Right atrium auricular region (tissue), 2 donors: ENCODE results near the gene EML6. TPM values are rescaled to one million over a fixed set of nuclear protein-coding genes. Genes with fewer than 3 reads are reported as not detected.

Experiments
- DNase-seq: peaks from one replicate; pipeline ENCODE4 v3.0.0-alpha.2; 2019; ENCODE audit warnings: low spot score
- H3K27ac ChIP-seq, 2 donors: fragments of 200-600 bp; sonication (generic); 1 replicate in 1 of 2; 2 replicates in 1 of 2; pipeline ENCODE4 v1.5.1; 2016 to 2019
- H3K27me3 ChIP-seq, 2 donors: fragments of 200-600 bp; sonication (generic); one replicate each; pipeline versions ENCODE4 v1.5.1 to v1.6.0; 2017 to 2019
- H3K36me3 ChIP-seq: fragments of 200-600 bp; sonication (generic); one replicate; pipeline ENCODE4 v1.5.1; 2016
- H3K4me1 ChIP-seq, 2 donors: fragments of 200-600 bp; sonication (generic); one replicate each; pipeline versions ENCODE4 v1.5.1 to v1.6.0; 2017 to 2019
- H3K4me3 ChIP-seq, 2 donors: fragments of 200-600 bp; sonication (generic); 1 replicate in 1 of 2; 2 replicates in 1 of 2; pipeline ENCODE4 v1.5.1; 2017 to 2019; ENCODE audit warnings: mild to moderate bottlenecking in 1 of 2, moderate library complexity in 1 of 2
- H3K9me3 ChIP-seq, 2 donors: fragments of 200-600 bp; sonication (generic); one replicate each; pipeline ENCODE4 v1.5.1; 2019
- total RNA-seq, 2 donors: library from RNA; depleted of rRNA; stranded (reverse); fragments of >200 nt; gene quantifications; one replicate each; pipeline ENCODE4 v1.1.0, GENCODE V29; 2016
- TF ChIP-seq, protein P1 (sequence below), 2 donors: fragments of 200-600 bp; sonication (generic); IDR thresholded peaks; one replicate each; pipeline ENCODE4 v1.5.1; 2019; ENCODE audit warnings: antibody characterized with exemption in 2 of 2

The EML6 gene
- total RNA-seq, 2 donors from 2014 or later: 1.1 to 1.2 TPM

DNA sequence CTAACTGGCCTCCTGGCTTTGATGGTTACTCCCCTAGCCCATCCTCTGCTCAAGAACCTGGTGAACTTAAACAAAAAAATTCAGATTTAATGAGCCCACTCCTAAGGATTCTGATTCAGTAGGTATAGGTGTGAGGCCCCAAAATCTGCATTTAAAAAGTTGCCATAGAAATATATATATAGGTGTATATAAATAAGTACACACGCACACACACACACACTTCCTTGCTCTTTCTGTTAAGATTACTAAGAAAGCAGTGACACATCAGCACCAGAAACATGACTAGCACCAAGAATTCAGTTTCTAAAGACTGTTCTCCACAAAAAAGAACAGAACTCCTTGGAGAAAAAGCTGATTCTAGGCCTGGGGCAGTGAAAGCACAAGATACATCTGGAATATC lies 17.8 kb downstream of the EML6 start:
- Histone ChIP-seq H3K27me3 (no peaks in the 10 kb centered on the region), H3K4me3 (no peak overlapping the region), H3K27ac (no peak overlapping the region), H3K9me3 (no peaks in the 10 kb centered on the region), H3K4me1 (no peaks in the 10 kb centered on the region), H3K36me3 (no peaks in the 10 kb centered on the region)
- no peak for DNase-seq
- TF ChIP-seq, protein P1, sequence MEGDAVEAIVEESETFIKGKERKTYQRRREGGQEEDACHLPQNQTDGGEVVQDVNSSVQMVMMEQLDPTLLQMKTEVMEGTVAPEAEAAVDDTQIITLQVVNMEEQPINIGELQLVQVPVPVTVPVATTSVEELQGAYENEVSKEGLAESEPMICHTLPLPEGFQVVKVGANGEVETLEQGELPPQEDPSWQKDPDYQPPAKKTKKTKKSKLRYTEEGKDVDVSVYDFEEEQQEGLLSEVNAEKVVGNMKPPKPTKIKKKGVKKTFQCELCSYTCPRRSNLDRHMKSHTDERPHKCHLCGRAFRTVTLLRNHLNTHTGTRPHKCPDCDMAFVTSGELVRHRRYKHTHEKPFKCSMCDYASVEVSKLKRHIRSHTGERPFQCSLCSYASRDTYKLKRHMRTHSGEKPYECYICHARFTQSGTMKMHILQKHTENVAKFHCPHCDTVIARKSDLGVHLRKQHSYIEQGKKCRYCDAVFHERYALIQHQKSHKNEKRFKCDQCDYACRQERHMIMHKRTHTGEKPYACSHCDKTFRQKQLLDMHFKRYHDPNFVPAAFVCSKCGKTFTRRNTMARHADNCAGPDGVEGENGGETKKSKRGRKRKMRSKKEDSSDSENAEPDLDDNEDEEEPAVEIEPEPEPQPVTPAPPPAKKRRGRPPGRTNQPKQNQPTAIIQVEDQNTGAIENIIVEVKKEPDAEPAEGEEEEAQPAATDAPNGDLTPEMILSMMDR (IDR thresholded peaks at IDR 0.05): no peak

DNA sequence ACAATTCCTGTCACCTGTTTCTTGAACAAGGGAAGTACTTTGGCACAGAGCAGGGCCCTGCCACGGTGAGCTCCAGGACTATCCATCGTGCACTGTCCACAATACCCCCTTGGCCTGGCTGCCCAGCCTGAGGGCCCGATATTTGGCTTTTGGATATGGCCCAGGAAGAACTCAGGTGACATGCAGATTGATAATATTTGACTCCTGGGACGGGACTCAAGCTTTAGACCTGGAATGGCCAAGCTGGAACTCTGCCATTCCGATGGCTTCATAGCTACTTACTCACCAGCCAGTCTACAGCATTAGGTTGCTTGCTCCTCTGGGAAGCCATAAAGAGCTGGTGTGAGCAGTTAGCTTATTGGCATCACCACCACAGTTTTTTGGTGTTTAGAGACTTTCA lies 26.6 kb downstream of the EML6 start:
- Histone ChIP-seq H3K27me3 (no peaks in the 10 kb centered on the region), H3K9me3 (no peaks in the 10 kb centered on the region), H3K4me3 (no peak overlapping the region), H3K27ac (no peak overlapping the region), H3K4me1 (no peaks in the 10 kb centered on the region), H3K36me3 (no peaks in the 10 kb centered on the region)
- TF ChIP-seq, protein P1 (IDR thresholded peaks at IDR 0.05): no peak
- DNase-seq: no peak

DNA sequence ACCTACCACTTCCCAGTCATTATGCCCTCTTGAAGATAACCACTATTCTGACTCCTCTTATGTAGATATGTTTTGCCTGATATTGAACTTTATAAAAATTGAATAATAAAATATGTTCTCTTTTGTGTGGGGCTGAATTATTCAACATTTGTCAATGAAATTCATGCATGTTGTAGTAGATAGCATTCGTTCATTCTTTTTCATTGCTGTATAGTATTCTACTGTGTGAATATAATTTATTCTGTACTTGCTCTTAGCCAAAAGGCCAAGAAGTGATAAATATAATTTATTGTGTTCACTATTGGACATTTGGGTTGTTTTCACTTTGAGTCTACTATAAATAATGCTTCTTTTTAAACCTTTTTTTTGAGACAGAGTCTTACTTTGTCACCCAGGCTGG lies 29.0 kb downstream of the EML6 start:
- Histone ChIP-seq H3K27me3 (no peaks in the 10 kb centered on the region), H3K36me3 (no peaks in the 10 kb centered on the region), H3K9me3 (no peaks in the 10 kb centered on the region), H3K4me1 (no peaks in the 10 kb centered on the region), H3K27ac (no peak overlapping the region), H3K4me3 (no peak overlapping the region)
- no peak for DNase-seq
- TF ChIP-seq, protein P1 (IDR thresholded peaks at IDR 0.05): no peak

DNA sequence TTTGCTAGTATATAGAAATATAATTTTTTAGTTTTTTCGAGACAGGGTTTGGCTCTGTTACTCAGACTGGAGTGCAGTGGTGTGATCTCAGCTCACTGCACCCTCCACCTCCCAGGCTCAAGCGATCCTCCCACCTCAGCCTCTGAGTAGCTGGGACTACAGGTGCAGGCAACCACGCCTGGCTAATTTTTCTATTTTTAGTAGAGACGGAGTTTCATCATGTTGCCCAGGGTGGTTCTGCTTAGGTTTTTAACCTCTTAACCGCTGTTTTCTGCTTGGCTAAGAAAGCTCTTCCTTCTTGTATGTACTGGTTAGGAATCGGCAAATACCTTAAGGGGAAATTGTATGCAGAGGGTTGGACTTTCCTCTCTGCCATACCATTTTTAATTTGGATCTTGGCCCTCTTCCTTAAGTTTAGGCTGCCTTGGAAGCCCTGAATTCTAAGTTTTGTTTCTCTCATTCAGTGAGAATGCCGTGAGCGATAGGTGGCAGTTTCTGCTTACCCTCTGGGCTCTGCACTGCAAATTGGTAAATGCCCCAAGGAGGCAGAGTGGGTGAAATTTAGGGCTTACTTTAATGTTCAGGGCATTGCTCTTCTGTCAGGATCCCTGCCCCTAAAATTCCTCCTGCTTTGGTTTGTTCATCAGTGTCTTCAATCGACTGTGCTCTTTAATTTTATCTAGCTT lies 32.3 kb downstream of the EML6 start:
- Histone ChIP-seq H3K36me3 (no peaks in the 10 kb centered on the region), H3K9me3 (no peaks in the 10 kb centered on the region), H3K27me3 (no peaks in the 10 kb centered on the region), H3K27ac (no peak overlapping the region), H3K4me3 (no peak overlapping the region), H3K4me1 (no peaks in the 10 kb centered on the region)
- DNase-seq: no peak
- TF ChIP-seq, protein P1 (IDR thresholded peaks at IDR 0.05): no peak

DNA sequence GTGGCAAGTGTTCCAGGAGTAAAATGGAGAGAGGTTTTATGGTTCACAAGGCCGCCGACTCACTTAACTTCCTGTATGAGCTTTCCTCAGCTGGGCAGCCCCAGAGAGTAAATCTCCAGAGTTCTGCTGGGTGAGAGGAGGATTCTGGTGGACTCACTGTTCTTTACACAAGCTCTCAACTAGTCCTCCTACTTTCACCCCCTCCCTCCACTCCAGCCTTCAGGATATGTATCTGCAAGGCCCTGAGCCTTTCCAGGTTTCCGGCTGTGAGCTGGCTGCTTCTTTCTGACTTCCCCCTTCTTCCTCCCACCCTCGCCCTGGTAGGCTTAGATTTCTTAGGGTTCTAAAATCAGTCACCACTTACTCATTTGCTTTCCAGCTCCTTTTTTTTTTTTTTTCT lies 34.0 kb downstream of the EML6 start:
- no peaks in the 10 kb centered on the region for H3K4me1 ChIP-seq
- H3K27me3 ChIP-seq: no peaks in the 10 kb centered on the region
- H3K9me3 ChIP-seq: no peaks in the 10 kb centered on the region
- H3K36me3 ChIP-seq: no peaks in the 10 kb centered on the region
- TF ChIP-seq, protein P1 (IDR thresholded peaks at IDR 0.05): no peak
- DNase-seq: no peak
- H3K27ac ChIP-seq: no peak overlapping the region
- no peak overlapping the region for H3K4me3 ChIP-seq

DNA sequence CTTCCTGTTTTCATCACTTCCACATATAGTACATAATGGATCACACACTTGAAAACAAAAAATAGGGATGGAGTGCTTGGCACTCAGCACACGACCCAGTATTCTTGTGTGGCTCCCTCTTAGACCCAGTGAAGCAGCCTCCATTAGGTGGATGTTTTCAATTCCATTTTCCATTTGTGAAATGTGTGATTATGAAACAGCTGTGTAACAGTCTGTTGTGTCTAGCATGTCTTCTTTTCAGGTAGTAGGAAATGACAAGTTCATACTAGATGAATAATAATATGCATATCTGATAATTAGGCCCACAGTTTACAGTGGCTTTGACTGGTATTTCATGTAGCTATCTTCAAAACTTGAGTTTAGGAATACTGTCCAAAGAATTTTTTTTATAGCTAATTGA lies 35.5 kb downstream of the EML6 start:
- H3K27ac ChIP-seq: no peak overlapping the region
- H3K27me3 ChIP-seq: no peaks in the 10 kb centered on the region
- no peaks in the 10 kb centered on the region for H3K4me1 ChIP-seq
- H3K9me3 ChIP-seq: no peaks in the 10 kb centered on the region
- no peaks in the 10 kb centered on the region for H3K36me3 ChIP-seq
- no peak for DNase-seq
- TF ChIP-seq, protein P1 (IDR thresholded peaks at IDR 0.05): no peak
- H3K4me3 ChIP-seq: no peak overlapping the region
